Fibroblast of pulmonary artery (primary cell): Measurements from ENCODE around the gene DENND1B.

Source experiments
- DNase-seq: peaks from one replicate; pipeline ENCODE4 v3.0.0-alpha.2; 2010; ENCODE audit warnings: low read depth
- H3K4me3 ChIP-seq: replicated peaks from 2 replicates; pipeline ENCODE4 v1.5.1; 2011; ENCODE audit warnings: low read depth, mild to moderate bottlenecking, control low read depth, low read length, moderate library complexity
- TF ChIP-seq, protein P1 (sequence below): IDR thresholded peaks from 2 replicates; pipeline ENCODE4 v1.5.1; 2011; ENCODE audit warnings: mild to moderate bottlenecking, control low read depth, low read length, inconsistent platforms; ENCODE audit errors: missing control alignments

Gene DENND1B

DNA sequence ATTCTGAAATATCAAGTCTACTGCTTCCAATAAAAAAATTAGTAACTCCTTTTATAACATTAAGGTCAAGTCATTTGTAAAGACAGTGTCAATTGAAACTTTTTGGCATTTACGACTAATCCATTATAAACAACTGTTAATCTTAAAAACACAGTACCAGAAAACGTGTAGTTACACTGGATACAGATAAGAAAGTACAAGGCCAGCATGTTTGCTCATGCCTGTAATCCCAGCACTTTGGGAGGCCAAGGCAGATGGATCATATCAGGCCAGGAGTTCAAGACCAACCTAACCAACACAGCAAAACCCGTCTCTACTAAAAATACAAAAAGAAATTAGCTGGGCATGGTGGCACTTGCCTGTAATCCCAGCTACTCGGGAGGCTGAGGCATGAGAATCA is 29.4 kb downstream of the DENND1B start:
- DNase-seq, result no peak
- TF ChIP-seq, protein P1, sequence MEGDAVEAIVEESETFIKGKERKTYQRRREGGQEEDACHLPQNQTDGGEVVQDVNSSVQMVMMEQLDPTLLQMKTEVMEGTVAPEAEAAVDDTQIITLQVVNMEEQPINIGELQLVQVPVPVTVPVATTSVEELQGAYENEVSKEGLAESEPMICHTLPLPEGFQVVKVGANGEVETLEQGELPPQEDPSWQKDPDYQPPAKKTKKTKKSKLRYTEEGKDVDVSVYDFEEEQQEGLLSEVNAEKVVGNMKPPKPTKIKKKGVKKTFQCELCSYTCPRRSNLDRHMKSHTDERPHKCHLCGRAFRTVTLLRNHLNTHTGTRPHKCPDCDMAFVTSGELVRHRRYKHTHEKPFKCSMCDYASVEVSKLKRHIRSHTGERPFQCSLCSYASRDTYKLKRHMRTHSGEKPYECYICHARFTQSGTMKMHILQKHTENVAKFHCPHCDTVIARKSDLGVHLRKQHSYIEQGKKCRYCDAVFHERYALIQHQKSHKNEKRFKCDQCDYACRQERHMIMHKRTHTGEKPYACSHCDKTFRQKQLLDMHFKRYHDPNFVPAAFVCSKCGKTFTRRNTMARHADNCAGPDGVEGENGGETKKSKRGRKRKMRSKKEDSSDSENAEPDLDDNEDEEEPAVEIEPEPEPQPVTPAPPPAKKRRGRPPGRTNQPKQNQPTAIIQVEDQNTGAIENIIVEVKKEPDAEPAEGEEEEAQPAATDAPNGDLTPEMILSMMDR, result no peak

DNA sequence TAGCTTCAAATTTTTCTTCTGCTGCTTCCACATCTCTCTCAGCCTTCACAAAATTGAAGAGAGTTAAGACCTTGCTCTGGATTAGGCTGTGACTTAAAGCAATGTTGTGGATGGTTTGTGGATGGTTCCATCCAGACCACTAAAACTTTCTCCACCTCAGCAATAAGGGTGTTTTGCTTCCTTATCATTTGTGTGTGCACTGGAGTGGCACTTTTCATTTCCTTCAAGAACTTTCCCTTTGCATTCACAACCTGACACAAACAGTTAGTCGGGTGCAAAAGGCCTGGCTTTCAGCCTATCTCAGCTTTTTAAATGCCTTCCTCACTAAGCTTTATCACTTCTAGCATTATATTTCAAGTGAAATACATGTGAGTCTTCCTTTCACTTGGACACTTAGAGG is 30.3 kb downstream of the DENND1B start:
- TF ChIP-seq, protein P1, result no peak
- no peak overlapping the region for H3K4me3 ChIP-seq
- no peak for DNase-seq

More for the DNA sequence above, 29.4 kb downstream of the DENND1B start:
- no peak overlapping the region for H3K4me3 ChIP-seq

DNA sequence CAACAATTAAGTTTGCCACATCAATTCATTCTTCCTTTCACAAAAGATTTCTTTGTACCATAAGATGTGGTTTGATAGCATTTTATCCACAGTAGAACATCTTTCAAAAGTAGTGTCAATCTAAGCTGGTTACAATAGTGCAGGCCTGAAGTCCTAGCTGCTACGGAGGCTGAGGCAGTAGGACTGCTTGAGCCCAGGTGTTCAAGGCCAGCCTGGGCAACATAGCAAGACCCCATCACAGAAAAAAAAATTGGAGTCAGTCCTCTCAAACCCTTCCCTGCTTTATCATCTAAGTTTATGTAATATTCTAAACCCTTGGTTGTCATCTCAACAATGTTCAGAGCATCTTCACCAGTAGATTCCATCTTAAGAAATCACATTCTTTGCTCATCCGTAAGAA is 31.7 kb downstream of the DENND1B start:
- DNase-seq, result no peak
- H3K4me3 ChIP-seq, result no peak overlapping the region
- TF ChIP-seq, protein P1, result no peak

DNA sequence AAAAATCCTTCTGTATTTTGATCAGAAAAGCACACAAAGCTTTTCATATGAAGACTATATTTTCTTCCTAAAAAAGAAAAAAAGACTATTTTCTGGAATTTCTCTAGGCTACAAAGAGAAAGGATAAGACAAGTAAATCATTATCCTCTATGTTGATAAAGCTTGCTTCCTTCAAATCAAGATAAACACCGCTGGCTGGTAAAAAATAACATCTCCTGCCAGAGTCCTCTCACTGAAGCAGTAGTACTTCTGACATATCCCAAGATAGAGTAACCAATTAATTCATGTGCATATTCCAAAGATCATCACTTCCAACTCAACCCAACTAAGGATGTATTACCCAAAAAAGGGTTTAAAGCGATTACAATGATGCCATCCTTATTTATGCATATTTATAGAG is 34.3 kb downstream of the DENND1B start:
- H3K4me3 ChIP-seq, result no peak overlapping the region
- TF ChIP-seq, protein P1, result no peak
- no peak for DNase-seq

DNA sequence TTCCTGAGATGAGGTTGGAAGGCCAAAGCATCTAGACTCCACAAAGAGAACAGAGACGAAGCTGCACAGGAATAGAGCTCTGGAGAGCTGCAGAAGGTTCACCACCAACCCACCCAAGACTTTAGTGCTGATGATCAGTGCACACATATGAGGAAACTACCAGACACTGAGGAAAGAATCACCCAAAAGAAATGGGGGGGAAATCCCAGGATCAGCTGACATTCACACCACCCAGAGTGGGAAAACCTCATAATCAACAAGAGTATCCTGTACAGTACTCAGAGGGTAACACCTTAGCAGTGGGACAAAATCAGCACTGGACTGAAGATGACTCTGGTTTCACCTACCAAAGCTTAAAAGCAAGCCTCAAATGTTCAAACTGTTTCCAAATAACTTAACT is 36.4 kb downstream of the DENND1B start:
- H3K4me3 ChIP-seq, result no peak overlapping the region
- no peak for DNase-seq
- TF ChIP-seq, protein P1, result no peak

DNA sequence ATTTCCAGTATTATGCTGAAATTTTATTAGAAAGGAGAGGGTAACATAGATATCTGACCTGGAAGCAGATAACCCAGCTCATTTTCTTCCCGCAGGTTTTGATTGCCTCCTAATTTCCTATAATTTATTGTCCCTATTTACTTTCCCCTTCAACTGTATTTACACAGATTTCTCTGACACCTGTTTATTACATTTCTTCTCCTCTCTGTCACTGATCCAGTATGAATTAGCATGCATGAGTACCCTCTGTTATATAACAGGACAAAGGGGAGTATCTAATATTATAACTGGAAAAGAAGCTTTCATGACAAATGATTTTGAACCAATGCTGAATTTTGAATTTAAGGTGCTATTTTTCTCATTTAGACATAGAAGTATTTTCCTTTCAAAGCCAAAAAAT is 37.4 kb downstream of the DENND1B start:
- no peak for DNase-seq
- TF ChIP-seq, protein P1, result no peak
- no peak overlapping the region for H3K4me3 ChIP-seq

DNA sequence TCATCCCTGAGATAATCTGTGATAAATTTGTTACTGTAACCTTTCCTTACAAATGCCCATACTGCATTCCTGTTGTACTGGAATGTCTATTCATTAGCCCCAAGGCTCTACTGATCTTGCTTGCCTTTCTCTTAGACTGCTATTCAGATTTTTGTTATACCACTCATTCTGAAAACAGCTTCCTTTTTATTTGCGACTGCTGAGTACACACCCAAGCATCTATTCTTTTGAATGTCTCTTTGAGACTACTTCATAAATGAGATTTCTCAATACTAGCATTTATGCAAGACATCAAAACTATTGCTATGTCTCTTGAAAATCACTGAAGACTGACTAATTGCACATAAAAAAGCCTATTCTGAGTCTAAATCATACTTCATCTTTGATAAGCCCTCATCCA is 38.6 kb downstream of the DENND1B start:
- TF ChIP-seq, protein P1, result no peak
- DNase-seq, result peak; percentile 56
- H3K4me3 ChIP-seq, result no peak overlapping the region
